ENCODE measurements around the gene CYLD.

Gene CYLD

GRCh38 chr16:50789757-50790156 lies 47.9 kb downstream of the CYLD start:
- DNase-seq = no peak

GRCh38 chr16:50791522-50791921 lies 49.6 kb downstream of the CYLD start:
- DNase-seq = no peak

- no peak for DNase-seq
Observed at GRCh38 chr16:50796829-50797228, 54.9 kb downstream of the CYLD start.

GRCh38 chr16:50797456-50797855 lies 55.6 kb downstream of the CYLD start:
- DNase-seq = no peak

GRCh38 chr16:50800074-50800473 lies 58.2 kb downstream of the CYLD start:
- DNase-seq = no peak

- DNase-seq = no peak
Observed at GRCh38 chr16:50801036-50801435, 59.1 kb downstream of the CYLD start.

- no peak for DNase-seq
Observed at GRCh38 chr16:50802000-50802399, 60.1 kb downstream of the CYLD start.

- no peak for DNase-seq
Observed at GRCh38 chr16:50802961-50803360, 61.1 kb downstream of the CYLD start.

GRCh38 chr16:50804290-50804907 lies 62.5 kb downstream of the CYLD start:
- no peak for DNase-seq

- DNase-seq = peak; percentile 52
Observed at GRCh38 chr16:50806099-50807062, 64.5 kb downstream of the CYLD start.

- DNase-seq = no peak
Observed at GRCh38 chr16:50808929-50809538, 67.1 kb downstream of the CYLD start.

GRCh38 chr16:50809561-50809960 lies 67.7 kb downstream of the CYLD start:
- DNase-seq = no peak

- DNase-seq = no peak
Observed at GRCh38 chr16:50810241-50810965, 68.5 kb downstream of the CYLD start.

- DNase-seq = no peak
Observed at GRCh38 chr16:50812046-50812445, 70.2 kb downstream of the CYLD start.

- no peak for DNase-seq
Observed at GRCh38 chr16:50812876-50813466, 71.1 kb downstream of the CYLD start.

- DNase-seq = no peak
Observed at GRCh38 chr16:50814052-50814451, 72.2 kb downstream of the CYLD start.

- DNase-seq = no peak
Observed at GRCh38 chr16:50814541-50814940, 72.7 kb downstream of the CYLD start.

- DNase-seq = no peak
Observed at GRCh38 chr16:50815382-50815781, 73.5 kb downstream of the CYLD start.

- no peak for DNase-seq
Observed at GRCh38 chr16:50816901-50817555, 75.1 kb downstream of the CYLD start.

GRCh38 chr16:50818380-50818779 lies 76.5 kb downstream of the CYLD start:
- no peak for DNase-seq

GRCh38 chr16:50819706-50820105 lies 77.8 kb downstream of the CYLD start:
- DNase-seq = no peak

GRCh38 chr16:50820225-50820624 lies 78.3 kb downstream of the CYLD start:
- DNase-seq = no peak
